ENCODE measurements around the gene PLPPR1. TPM values are rescaled to one million over a fixed set of nuclear protein-coding genes. Genes with fewer than 3 reads are reported as not detected.

The PLPPR1 gene
- total RNA-seq, 1 experiment from 2014 or later = 2.4 TPM

GRCh38 chr9:101014566-101014965 lies 14.0 kb upstream of the PLPPR1 start:
- TF ChIP-seq CTCF (conservative IDR thresholded peaks at IDR 0.05) = no peak
- Mint-ChIP-seq H3K4me1 (no peaks in the 10 kb centered on the region), H3K27ac (no peak overlapping the region), H3K9me3 (no peaks in the 10 kb centered on the region), H3K27me3 (ENCODE audit: low read depth) (no peaks in the 10 kb centered on the region), H3K36me3 (ENCODE audit: insufficient read depth in 1 of 3, low read depth in 3 of 3) (no peaks in the 10 kb centered on the region), H3K4me3 (no peak overlapping the region)
- Histone ChIP-seq H2BK20ac (ENCODE audit: low read depth, low read length, poor library complexity, severe bottlenecking) (no peak overlapping the region), H2BK12ac (ENCODE audit: insufficient read length, low read depth, low read length) (no peak overlapping the region), H3K9me3 (ENCODE audit: control insufficient read depth, low read depth, low read length) (no peaks in the 10 kb centered on the region), H2BK120ac (ENCODE audit: low read depth, low read length, poor library complexity, severe bottlenecking) (no peak overlapping the region), H4K91ac (ENCODE audit: insufficient read length, low read depth, low read length) (no peak overlapping the region), H2BK15ac (ENCODE audit: low read depth, low read length) (no peak overlapping the region), H3T11ph (ENCODE audit: low read length) (no peak overlapping the region), H3K9ac (ENCODE audit: extremely low read depth, insufficient read length, low read length) (no peak overlapping the region), H4K8ac (replicated peaks; ENCODE audit: insufficient read length, low read depth, low read length) (no peak overlapping the region), H3K4me2 (ENCODE audit: insufficient read depth, insufficient read length, low read length) (no peak overlapping the region), H3K23me2 (ENCODE audit: insufficient read length, low read depth, low read length, poor library complexity, severe bottlenecking) (no peaks in the 10 kb centered on the region), H4K20me1 (ENCODE audit: control insufficient read depth, insufficient read depth, insufficient read length) (no peaks in the 10 kb centered on the region), H2AK5ac (ENCODE audit: insufficient read length, low read length) (no peak overlapping the region), H4K5ac (ENCODE audit: insufficient read length, low read depth, low read length) (no peak overlapping the region), H3K23ac (ENCODE audit: insufficient read length, low read depth, low read length) (no peak overlapping the region), H3K4ac (ENCODE audit: low read depth, low read length) (no peak overlapping the region), H3K79me2 (ENCODE audit: insufficient read depth, low read length) (no peaks in the 10 kb centered on the region), H3K4me1 (ENCODE audit: insufficient read depth, low read length) (no peaks in the 10 kb centered on the region), H3K14ac (ENCODE audit: insufficient read depth, low read length) (no peak overlapping the region), H3K79me1 (ENCODE audit: insufficient read depth, low read depth, low read length, poor library complexity, severe bottlenecking) (no peaks in the 10 kb centered on the region), H2AFZ (ENCODE audit: low read length) (no peak overlapping the region), H3K18ac (ENCODE audit: insufficient read length, low read depth, low read length) (no peak overlapping the region), H2BK5ac (ENCODE audit: insufficient read length, low read length) (no peak overlapping the region), H3K56ac (ENCODE audit: insufficient read length, low read depth, low read length) (no peak overlapping the region), H3K27ac (ENCODE audit: insufficient read length, low read depth, low read length) (no peak overlapping the region), H3K27me3 (ENCODE audit: insufficient read depth, low read length) (no peaks in the 10 kb centered on the region)
- DNase-seq = no peak
- no CpG with 5 or more reads among the region's 2 CpGs for WGBS (ENCODE audit: extremely low coverage, insufficient read length, low lambda C conversion rate)
